PC-9 (cell line): ENCODE measurements around the gene CRB3.

Source experiments
- CTCF ChIP-seq: fragments of 200-600 bp; sonication (generic); conservative IDR thresholded peaks from 2 replicates; pipeline ENCODE4 v1.6.1; 2017; ENCODE audit warnings: mixed run types, antibody characterized with exemption, mild to moderate bottlenecking, moderate library complexity
- EZH2 ChIP-seq: fragments of 200-600 bp; sonication (generic); IDR thresholded peaks from 2 replicates; pipeline ENCODE4 v1.8.0; 2017; ENCODE audit warnings: antibody characterized with exemption, low read depth

GRCh38 chr19:6484230-6484629 lies 20.2 kb downstream of the CRB3 start:
- TF ChIP-seq CTCF = no peak
- TF ChIP-seq EZH2 = no peak
